Dermis lymphatic vessel endothelial cell (primary cell): ENCODE results near the gene PSMD9. TPM values are rescaled to one million over a fixed set of nuclear protein-coding genes. Genes with fewer than 3 reads are reported as not detected.

Experiments used
- total RNA-seq: library from RNA; depleted of rRNA; stranded (reverse); fragments of >200 nt; gene quantifications from 2 replicates; pipeline ENCODE4 v1.2.1, GENCODE V29; 2014

Gene PSMD9
- 72.7 and 76.2 TPM in 2 replicates for total RNA-seq

DNA sequence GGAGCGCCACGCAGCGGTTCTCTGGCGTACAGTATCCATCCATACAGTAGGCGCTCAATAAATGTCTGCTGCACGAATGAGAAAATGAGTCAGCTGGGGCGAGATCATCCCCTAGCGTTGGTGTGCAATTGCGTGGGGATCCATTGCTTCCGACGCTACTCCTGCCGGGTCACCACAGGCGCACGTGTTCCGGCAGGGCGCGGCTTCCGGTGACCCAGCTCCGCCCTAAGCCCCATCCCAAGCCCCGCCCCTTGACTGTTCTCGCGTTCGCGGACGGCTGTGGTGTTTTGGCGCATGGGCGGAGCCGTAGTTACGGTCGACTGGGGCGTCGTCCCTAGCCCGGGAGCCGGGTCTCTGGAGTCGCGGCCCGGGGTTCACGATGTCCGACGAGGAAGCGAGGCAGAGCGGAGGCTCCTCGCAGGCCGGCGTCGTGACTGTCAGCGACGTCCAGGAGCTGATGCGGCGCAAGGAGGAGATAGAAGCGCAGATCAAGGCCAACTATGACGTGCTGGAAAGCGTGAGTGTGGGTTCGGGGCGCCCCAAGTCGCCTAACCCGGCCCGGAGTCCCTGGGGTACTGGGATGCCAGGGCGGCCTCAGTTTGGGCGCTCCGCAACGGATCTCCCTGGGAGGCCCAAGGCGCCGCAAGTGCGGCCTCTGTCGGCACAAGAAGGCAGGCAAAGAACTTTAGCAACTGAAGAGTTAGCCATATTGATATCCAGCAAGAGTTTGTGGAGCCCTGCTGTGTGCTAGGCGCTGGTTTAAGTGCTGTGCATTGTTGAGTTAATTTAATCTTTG is at the start of gene PSMD9:
PSMD9 (plus strand) TSS at position 313 of the 796 bp plus-strand sequence; CDS start at position 380, 67 bp downstream.

DNA sequence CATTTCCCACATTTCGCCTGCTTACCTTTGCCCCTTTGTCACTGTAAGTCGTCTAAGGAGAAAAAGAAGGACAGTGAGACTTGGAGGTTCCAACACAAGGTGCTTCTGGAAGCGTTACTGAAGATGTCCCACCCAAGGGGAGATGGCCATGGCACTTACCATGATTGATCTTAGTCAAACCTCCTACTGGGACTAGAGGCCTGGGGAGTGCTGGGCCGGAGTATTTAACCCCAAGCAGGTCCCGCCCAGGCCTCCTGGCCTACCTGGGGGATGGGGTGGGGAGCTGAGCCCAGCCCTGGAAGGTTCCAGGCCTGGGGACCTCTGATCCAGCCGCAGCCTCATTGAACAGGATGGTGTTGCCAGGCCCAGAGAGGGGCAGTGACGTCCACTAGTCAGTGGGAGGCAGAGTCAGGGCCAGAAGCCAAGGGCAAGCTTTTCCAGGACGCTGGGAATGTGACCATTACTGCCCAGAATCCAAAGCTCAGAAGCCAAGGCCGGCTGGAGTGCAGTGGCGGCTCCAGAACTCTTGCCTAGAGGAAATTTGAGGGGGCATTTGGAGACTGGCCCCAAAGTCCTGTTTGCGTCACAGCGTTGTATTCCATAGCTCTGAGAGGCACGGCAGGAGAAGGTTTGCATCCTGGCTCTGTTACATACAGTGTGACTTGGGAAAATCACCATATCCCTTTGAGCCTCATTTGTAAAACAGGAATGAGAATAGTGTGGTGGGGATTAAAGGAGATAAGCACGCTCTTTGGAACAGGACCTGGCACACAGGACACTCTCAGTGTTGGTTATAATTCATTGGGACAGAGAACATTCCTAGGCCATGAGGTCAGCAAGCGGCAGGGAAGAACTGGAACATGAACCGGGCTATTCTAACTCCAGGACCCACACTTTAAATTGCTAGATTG is 29.7 kb upstream of the PSMD9 start, which contains the start of gene HPD:
HPD (minus strand) TSS at position 198 of the 911 bp plus-strand sequence; CDS start at position 162, 36 bp downstream.

DNA sequence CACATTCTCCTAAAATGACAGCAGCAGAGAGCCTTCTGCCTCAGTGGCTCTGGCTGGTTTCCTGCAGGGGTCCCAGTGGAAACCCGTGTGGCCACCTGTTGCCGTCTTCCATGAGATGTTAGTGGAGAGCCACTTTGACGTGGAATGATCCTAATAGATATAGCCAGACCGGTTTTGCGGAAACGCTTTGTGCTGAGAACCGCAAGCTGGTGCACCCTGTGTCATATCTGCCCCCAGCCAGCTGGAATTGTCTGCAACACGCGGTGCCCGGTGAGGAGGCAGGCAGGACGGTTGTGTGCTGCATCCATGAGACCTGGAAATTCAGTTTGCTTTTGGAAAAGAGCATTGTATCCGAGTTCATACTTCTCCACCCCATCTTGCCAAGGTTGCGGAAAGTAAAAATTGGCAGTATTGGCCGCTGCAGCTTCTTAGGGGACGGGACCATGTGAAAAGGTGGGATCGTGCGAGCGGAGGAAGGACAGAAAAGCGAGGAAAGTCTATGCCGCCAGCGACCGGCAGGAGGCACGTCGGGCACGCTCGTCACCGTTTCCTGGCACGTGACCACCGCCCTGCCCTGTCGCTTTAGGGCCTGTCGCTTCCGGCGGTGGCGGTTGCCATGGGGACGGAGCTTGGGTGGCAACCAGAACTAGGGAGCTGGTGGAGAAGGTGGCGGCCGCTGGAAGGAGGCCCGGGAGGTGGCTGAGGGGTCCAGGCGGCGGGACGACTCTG is 29.5 kb downstream of the PSMD9 start, which contains the start of gene CFAP251:
CFAP251 (plus strand) TSS at position 643 of the 729 bp plus-strand sequence. CDS start 2,714 bp downstream, outside the sequence.

Other genes starting within 250 kb of the PSMD9 start
- 0.17 and 0.33 TPM in 2 replicates for gene MORN3, start 219.1 kb upstream of the PSMD9 start, total RNA-seq
- 3.6 and 3.7 TPM in 2 replicates for gene TMEM120B, start 176.0 kb upstream of the PSMD9 start, total RNA-seq
- gene RHOF, start 95.1 kb upstream of the PSMD9 start, total RNA-seq = 2.9 and 3.4 TPM in 2 replicates
- 1.3 and 2.1 TPM in 2 replicates for gene SETD1B, start 84.8 kb upstream of the PSMD9 start, total RNA-seq
- not detected in 2 replicates for gene HPD, start 29.9 kb upstream of the PSMD9 start, total RNA-seq
- gene CFAP251, start 29.8 kb downstream of the PSMD9 start, total RNA-seq = 1.1 and 1.4 TPM in 2 replicates
- gene BCL7A, start 133.1 kb downstream of the PSMD9 start, total RNA-seq = 6.6 and 8.4 TPM in 2 replicates
- 19.1 and 31.8 TPM in 2 replicates for gene MLXIP, start 190.0 kb downstream of the PSMD9 start, total RNA-seq